Right renal pelvis (tissue), 4 donors: Measurements from ENCODE around the gene CAV1. TPM values are rescaled to one million over a fixed set of nuclear protein-coding genes. Genes with fewer than 3 reads are reported as not detected.

ENCODE experiments used
- DNase-seq, 4 donors: peaks; one replicate each; pipeline ENCODE4 v3.0.0-alpha.2; 2013; ENCODE audit warnings: low read depth in 4 of 4, low spot score in 3 of 4, missing footprints in 1 of 4
- polyA plus RNA-seq, 4 donors: library from polyadenylated mRNA; unstranded; fragments of 120-200 nt; gene quantifications; one replicate each; pipeline ENCODE4 v1.2.1, GENCODE V29; 2013; ENCODE audit not compliant: insufficient read length in 4 of 4

CAV1 gene
- polyA plus RNA-seq, 4 donors: 26.3 to 38.4 (median 34.0) TPM

- DNase-seq: no peak
Measured at GRCh38 chr7:116502201-116503096, 22.4 kb upstream of the CAV1 start.

DNA sequence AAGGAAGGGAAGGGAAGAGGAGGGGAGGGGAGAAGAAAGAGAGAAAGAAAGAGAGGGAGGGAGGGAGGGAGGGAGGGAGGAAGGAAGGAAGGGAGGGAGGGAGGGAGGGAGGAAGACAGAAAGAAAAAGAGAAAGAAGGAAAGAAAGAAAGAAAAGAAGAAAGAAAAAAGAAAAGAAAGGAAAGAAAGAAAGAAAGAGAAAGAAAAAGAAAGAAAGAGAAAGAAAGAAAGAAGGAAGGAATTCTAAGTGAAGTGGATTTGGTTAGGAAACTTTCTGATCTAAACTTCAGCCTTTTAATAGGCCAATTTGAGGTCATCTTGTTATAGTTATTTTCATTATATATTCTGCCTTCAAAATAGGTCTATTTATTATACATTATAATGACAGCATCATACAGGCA is 21.0 kb upstream of the CAV1 start:
- no peak for DNase-seq

DNA sequence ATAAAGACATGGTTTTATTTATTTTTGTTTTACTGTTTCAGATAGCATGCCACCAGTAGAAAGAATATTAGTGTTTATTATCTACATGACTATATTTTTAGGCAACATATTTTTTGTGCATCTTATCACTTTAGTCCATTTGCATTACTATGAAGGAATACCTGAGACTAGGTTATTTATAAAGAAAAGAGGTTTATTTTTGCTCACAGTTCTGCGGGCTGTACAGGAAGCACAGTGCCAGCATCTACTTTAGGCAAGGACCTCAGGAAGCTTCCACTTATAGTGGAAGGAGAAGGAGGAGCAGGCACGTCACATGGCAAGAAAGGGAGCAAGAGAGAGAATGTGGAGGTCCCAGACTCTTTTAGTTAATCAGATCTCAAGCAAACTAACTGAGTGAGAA is 19.6 kb upstream of the CAV1 start:
- DNase-seq: no peak

GRCh38 chr7:116505823-116506222 is 19.0 kb upstream of the CAV1 start:
- no peak for DNase-seq

DNA sequence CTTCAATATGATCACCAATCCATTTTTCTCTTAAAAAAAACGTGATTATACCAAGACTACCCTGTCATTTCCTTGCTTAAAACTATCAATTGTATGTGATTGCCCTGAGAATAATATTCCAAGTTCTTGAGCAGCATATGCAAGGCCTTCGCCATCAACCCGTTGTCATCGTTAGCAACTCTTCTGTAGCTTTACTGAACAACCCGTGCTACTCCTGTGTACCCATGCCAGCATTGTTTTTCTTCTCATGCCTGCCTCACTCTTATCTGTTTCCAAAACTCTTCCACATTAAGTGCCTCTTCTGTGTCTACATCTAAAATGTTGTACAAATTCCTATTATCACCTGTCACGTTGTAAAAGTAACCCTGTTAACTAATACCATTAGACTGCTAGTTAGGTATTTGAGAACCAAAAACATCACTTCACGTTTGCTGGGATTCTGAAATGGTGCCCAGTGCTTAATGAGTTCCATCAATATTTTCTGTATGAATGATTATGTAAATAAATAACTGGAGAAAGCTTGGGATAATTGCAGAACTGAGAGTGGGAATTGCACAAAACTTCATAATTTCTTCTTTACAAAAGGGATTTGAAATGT is 14.8 kb upstream of the CAV1 start:
- no peak for DNase-seq

DNA sequence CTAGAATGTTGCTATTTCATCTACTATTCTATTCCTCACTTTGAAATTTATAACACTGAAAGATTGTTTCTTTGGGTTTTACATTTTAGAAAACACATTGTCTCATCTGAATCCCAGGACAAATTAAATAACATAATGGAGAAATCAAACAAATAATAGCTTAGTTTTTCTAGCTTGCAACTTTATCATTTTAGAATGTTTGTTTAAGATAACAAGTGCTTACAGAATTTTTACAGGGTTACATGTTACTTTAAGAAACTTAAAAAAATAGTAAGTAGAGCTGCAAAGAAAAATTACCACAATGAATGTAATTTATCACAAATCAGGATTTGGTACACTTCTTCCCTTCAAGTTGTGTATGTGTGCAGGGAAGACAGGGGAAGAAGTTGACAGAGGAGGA is 14.0 kb upstream of the CAV1 start:
- no peak for DNase-seq

DNA sequence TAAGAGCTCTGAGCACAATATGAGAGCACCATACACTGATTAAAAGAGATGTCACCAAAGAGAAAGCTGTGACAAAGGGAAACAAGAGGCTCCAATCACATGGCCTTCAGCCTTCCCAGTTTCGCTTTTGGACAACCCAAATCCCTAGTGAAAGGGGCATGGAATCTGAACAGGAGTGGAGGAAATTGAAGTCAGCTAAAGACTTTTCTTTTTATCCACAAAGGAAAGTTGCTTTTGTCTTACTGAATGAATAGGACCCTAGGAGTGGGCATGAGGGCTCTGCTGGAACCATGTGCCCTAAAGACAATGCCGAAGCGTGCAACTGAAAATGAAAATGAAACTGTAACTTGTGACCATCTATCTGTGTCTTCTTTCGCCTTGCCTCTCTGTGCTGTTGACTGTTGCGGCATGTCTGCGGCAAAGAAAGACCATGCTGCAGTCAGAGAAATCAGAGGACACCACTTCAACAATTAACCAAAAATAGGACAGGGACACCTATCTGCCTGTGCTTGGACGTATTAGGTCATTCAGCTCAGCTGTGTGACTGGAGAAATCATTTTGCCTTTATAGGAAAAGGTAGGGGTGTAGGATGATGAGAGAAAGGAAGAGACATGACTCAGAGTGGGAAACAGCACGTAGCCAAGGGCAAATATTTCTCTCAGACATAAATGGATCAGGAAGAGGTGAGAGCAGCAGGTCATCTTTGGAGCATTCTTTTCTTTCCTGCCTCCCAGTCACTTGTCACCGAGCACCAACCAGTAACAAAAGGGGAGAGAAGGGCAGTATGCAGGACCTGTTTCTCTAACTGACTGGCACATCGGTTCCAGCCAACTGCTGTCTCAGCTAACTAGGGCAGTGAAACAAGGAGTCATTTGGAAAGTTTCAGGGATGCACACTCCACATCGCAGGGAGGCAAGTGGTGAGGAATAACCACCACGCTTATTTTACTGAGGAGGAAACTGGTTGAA is 13.0 kb upstream of the CAV1 start:
- no peak for DNase-seq

GRCh38 chr7:116512520-116513188 is 12.2 kb upstream of the CAV1 start:
- DNase-seq: no peak

- no peak for DNase-seq
Measured at GRCh38 chr7:116515584-116515983, 9.3 kb upstream of the CAV1 start.

GRCh38 chr7:116516324-116516723 is 8.5 kb upstream of the CAV1 start:
- DNase-seq: no peak

- DNase-seq: no peak
Measured at GRCh38 chr7:116517626-116518025, 7.2 kb upstream of the CAV1 start.

DNA sequence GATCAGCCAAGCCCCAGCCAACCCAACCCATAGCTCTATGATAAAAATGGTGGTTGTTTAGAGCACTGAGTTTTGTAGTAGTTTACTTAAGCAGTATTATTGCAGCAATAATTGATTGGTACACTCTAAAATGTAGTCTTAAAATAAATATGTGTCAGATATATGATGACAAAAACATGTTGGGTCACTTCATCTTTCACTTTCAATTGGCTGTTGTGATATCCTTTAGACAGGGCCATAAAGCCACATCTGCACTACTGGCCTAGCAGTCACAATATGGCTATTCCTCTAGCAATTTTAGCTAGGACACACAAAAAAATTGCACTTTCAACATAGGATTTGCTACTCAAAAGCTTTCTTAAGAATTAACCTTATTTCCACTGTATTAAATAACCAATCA is 5.9 kb upstream of the CAV1 start:
- DNase-seq: no peak

- DNase-seq: no peak
Measured at GRCh38 chr7:116521046-116521664, 3.7 kb upstream of the CAV1 start.

- DNase-seq: no peak
Measured at GRCh38 chr7:116522247-116522646, 2.6 kb upstream of the CAV1 start.

DNA sequence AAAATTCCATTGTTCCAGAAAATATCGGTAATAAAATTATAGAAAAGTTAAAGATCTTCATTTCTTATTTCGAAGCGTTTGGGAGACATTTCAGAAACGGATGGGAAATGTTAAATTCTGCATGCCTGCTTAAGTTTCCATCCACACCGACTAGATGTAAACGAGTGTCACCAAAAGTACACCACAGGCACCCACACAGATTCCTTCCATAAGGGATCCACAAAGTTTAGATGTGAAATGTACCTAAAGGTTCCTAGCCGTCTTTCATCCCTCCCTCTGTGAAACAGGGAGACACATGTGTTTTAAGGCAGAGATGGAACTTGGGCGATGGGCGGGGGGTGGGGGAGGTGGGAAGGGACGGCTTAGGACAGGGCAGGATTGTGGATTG is 621 bp upstream of the CAV1 start:
- DNase-seq: no peak

DNA sequence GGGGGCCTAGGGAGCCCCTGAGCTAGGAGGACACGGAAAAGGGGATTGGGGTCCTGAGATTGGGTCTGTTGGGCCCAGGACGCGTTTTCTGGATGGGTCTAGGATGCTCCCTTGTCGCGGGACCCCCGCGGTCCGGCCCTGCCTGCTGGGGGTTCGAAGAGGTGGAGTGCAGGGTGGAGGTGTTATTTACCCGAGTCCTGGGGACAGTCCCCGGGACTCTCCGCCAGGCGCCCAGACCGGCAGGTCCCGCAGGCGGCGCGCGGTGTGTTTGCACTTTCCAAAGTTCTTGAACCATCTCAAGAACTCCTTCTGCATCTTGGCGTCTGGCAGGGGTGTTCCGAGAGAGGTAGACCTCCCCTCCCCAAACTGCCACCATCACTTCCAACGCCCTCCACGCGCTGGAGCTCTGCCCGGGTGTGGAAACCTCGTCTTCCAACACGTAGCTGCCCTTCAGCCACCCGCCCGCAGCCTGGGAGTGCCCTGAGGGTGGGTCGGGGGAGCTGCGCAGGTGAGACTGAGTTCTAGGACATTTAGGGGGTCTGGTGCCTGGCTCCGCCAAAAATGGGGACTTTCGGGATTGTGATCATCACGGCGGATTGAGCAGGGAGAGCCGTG is 569 bp downstream of the CAV1 start:
- no peak for DNase-seq

DNA sequence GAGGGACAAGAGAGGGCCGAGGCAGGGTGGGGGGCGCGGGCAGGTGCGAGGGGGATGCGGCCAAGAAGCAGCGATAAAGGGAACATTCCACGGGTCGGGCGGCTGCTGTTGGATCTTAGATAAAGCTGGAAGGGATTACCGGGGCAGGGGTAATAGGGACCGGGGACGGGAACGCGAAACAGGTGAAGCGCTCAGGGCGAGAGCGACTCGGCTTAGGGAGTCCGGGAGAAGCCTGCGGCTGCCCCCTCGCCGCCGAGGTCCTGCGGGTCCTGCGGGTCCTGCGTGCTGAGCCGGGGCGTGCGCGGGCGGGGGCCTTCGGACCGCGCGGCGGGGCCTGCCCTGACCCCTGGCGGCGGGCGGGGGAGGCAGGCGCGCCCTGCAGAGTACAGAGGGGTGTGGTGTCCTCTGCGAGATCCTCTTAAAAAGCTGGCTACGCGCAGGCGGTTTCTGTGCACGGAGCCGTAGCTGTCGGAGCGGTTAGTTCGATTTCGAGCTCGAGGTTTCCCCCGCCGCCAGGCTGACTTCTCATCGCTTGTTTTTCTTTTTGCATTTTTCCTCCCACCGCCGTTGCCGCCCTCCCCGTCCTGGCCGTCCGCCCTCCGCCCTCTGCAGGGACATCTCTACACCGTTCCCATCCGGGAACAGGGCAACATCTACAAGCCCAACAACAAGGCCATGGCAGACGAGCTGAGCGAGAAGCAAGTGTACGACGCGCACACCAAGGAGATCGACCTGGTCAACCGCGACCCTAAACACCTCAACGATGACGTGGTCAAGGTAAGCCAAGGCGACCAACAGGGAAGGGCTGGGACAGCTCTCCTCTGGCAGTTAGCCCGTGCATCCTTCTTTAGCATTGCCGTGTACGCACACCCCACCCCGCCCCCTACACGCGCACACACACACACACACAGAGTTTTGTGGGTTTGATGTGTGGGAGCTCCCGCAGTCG is 1.4 kb downstream of the CAV1 start:
- DNase-seq: peak in 1 of 4 donors; percentile 5

DNA sequence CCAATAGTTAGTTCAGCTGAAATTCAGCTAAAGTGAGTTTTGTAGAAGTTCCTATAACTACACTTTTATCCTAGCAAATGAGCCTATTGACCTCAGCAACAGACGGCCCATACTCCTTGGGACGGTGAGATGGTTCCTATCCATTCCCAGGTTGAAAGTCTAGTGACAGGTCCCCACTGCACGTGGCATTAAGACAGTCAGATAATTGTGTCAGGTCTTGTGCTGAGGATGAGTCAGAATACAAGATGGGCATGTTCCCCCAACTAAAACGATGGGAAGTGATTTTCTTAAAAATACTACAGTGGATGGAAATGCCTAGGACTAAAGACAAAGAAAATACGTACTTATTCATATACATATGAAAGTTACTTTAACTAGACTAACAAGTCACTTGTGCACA is 2.1 kb downstream of the CAV1 start:
- no peak for DNase-seq

DNA sequence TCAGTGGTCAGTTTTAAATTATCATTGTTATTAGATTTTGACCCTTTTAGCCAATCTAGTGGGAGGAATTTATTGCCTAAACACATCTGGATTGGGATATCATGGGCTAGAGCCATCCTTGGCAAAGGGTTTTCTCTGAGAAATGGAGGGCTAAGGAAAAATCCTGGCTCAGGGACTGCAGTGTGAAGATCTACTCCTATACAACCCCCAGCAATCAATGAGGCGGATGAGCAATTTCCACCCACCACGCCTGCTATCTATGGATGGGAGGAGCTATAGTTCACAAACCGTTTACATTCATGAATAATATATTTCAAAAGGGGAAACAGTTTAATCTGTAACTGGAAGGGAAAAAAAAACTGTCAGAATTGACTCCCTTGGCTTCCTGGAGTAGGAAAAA is 2.7 kb downstream of the CAV1 start:
- DNase-seq: no peak
